Stimulated activated CD4-positive, alpha-beta T cell treated with anti-CD3 and anti-CD28 coated beads, Interleukin-1b, Interleukin-23, amount 100 ng/mL, for 48 hours (primary cell): ENCODE results near the gene C1orf159.
"Not testable (repeated sequence)": the region's sequence is repeated elsewhere in the genome, so short reads cannot be mapped to it uniquely, and the experiment has no call there.

Experiments used
- DNase-seq: peaks from one replicate; pipeline ENCODE4 v3.0.0-alpha.2; 2020

C1orf159 gene

GRCh38 chr1:1116701-1117468, 996 bp upstream of the C1orf159 start:
- DNase-seq: no peak

- no peak for DNase-seq
These were observed 628 bp downstream of the C1orf159 start for GRCh38 chr1:1115136-1115785.

GRCh38 chr1:1114431-1114830, 1.5 kb downstream of the C1orf159 start:
- no peak for DNase-seq

GRCh38 chr1:1112237-1112985, 3.5 kb downstream of the C1orf159 start:
- DNase-seq: no peak

- no peak for DNase-seq
These were observed 4.2 kb downstream of the C1orf159 start for GRCh38 chr1:1111516-1112236.

- DNase-seq: no peak
These were observed 5.3 kb downstream of the C1orf159 start for GRCh38 chr1:1110561-1110971.

GRCh38 chr1:1109743-1110142, 6.1 kb downstream of the C1orf159 start:
- no peak for DNase-seq

- DNase-seq: no peak
These were observed 9.2 kb downstream of the C1orf159 start for GRCh38 chr1:1106510-1107221.

GRCh38 chr1:1104152-1104551, 11.7 kb downstream of the C1orf159 start:
- DNase-seq: not testable (repeated sequence)

GRCh38 chr1:1101503-1101902, 14.4 kb downstream of the C1orf159 start:
- DNase-seq: no peak

- DNase-seq: no peak
These were observed 15.6 kb downstream of the C1orf159 start for GRCh38 chr1:1100296-1100695.

- no peak for DNase-seq
These were observed 16.2 kb downstream of the C1orf159 start for GRCh38 chr1:1099506-1100183.

GRCh38 chr1:1098681-1099421, 17.0 kb downstream of the C1orf159 start:
- no peak for DNase-seq

GRCh38 chr1:1096136-1096535, 19.8 kb downstream of the C1orf159 start:
- DNase-seq: not testable (repeated sequence)

- DNase-seq: no peak
These were observed 20.9 kb downstream of the C1orf159 start for GRCh38 chr1:1094981-1095380.

- DNase-seq: no peak
These were observed 22.3 kb downstream of the C1orf159 start for GRCh38 chr1:1093610-1093943.

- DNase-seq: no peak
These were observed 22.8 kb downstream of the C1orf159 start for GRCh38 chr1:1092894-1093609.

GRCh38 chr1:1092149-1092855, 23.6 kb downstream of the C1orf159 start:
- DNase-seq: no peak

GRCh38 chr1:1091344-1092148, 24.3 kb downstream of the C1orf159 start:
- DNase-seq: no peak
